ENCODE results near the gene TEX26. TPM values are rescaled to one million over a fixed set of nuclear protein-coding genes. Genes with fewer than 3 reads are reported as not detected.
A peak's percentile ranks its signal among the peaks of the same experiment; 100 is the strongest.

The TEX26 gene
- total RNA-seq, 1 donor from 2014 or later, result not detected

DNA sequence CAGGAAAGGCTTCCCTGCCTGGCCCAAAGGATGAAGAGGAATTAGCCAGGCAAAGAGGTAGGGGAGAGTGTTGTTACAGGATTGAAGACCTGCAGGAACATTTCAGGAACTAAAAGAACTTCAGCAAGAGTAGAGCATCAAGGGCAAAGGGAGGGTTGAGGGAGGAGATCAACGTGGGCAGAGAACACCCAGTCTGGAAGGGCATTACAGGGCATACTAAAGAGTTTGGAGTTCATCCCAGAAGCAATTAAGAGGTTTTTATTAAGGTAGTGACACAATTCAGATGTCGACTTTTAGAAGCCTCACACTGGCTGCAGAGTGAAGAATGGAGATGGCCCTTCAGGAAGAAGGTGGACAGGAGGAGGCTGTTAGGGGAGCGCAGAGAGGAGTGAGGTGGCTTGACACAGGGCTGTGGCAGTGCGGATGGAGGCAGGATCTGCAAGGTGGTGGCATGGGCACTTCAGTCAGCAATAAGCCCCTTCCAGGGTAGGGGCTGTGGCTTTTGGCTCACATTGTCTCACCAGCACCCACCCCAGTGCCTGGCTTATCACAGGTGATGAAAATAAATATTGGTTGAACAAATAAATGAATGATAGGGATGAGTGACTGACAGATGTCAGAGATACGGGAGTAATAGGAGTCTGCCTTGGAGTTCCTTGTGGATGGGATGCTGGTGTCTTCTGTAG is 24.9 kb downstream of the TEX26 start:
- no peak overlapping the region for H3K4me3 Mint-ChIP-seq
- TF ChIP-seq, protein P1, sequence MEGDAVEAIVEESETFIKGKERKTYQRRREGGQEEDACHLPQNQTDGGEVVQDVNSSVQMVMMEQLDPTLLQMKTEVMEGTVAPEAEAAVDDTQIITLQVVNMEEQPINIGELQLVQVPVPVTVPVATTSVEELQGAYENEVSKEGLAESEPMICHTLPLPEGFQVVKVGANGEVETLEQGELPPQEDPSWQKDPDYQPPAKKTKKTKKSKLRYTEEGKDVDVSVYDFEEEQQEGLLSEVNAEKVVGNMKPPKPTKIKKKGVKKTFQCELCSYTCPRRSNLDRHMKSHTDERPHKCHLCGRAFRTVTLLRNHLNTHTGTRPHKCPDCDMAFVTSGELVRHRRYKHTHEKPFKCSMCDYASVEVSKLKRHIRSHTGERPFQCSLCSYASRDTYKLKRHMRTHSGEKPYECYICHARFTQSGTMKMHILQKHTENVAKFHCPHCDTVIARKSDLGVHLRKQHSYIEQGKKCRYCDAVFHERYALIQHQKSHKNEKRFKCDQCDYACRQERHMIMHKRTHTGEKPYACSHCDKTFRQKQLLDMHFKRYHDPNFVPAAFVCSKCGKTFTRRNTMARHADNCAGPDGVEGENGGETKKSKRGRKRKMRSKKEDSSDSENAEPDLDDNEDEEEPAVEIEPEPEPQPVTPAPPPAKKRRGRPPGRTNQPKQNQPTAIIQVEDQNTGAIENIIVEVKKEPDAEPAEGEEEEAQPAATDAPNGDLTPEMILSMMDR (conservative IDR thresholded peaks at IDR 0.05), result no peak
- peaks cover 6% of the 10 kb centered on the region for H3K27me3 Mint-ChIP-seq (ENCODE audit: low read depth)
- H3K9me3 Mint-ChIP-seq, result peaks cover 22% of the 10 kb centered on the region
- no peak for DNase-seq (ENCODE audit: low read depth, low spot score)
- H3K27ac Mint-ChIP-seq (ENCODE audit: unreplicated experiment), result no peak overlapping the region
- peaks cover 10% of the 10 kb centered on the region for H3K36me3 Mint-ChIP-seq (ENCODE audit: low read depth)
- no peaks in the 10 kb centered on the region for H3K4me1 Mint-ChIP-seq

DNA sequence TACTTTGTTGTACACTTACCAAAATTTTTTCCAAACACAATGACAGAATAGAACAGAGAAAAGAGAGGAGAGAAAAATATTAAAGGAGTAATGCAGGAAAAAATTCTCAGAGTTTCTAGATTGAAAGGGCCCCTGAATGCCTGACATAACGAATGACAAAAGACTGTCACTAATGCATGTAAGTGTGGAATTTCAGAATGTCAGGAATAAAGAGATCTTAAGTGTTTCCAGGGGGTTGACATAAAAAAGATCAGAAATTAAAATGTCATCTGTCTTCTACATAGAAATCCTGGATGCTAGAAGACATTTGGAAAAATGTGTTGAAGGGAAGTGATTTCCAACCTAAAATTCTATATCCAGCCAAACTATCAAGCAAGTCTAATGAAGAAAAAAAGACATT is 27.2 kb downstream of the TEX26 start:
- no peak overlapping the region for H3K4me3 Mint-ChIP-seq
- DNase-seq (ENCODE audit: low read depth, low spot score), result no peak
- H3K27me3 Mint-ChIP-seq (ENCODE audit: low read depth), result peaks cover 4% of the 10 kb centered on the region
- no peak overlapping the region for H3K27ac Mint-ChIP-seq (ENCODE audit: unreplicated experiment)
- H3K9me3 Mint-ChIP-seq, result peaks cover 22% of the 10 kb centered on the region
- peaks cover 10% of the 10 kb centered on the region for H3K36me3 Mint-ChIP-seq (ENCODE audit: low read depth)
- H3K4me1 Mint-ChIP-seq, result peaks cover 5% of the 10 kb centered on the region
- TF ChIP-seq, protein P1 (conservative IDR thresholded peaks at IDR 0.05), result no peak

DNA sequence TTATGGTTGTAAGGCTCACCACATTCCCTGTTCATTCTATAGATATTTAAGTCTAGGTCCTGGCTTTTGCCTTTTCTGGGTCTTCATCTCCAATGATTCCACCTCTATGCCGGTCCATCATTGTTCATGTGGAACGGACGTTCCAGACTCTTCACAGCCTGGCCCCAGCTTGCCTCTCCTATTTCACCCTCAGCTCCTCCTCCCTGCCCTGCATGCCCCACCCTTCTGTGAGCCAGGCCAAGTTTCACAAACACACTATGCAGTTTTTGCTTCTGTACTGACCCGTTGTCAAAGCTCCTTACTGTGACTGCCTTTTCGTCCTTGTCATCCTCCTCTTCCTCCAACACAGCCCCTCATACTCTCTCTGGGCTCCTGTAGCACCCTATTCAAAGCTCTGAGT is 31.3 kb downstream of the TEX26 start:
- Mint-ChIP-seq H3K27ac (ENCODE audit: unreplicated experiment) (peak overlapping the region; percentile 7), H3K4me3 (no peak overlapping the region), H3K36me3 (ENCODE audit: low read depth) (peaks cover 6% of the 10 kb centered on the region), H3K27me3 (ENCODE audit: low read depth) (no peaks in the 10 kb centered on the region), H3K9me3 (peaks cover 19% of the 10 kb centered on the region), H3K4me1 (peaks cover 8% of the 10 kb centered on the region)
- TF ChIP-seq, protein P1 (conservative IDR thresholded peaks at IDR 0.05), result no peak
- DNase-seq (ENCODE audit: low read depth, low spot score), result no peak

DNA sequence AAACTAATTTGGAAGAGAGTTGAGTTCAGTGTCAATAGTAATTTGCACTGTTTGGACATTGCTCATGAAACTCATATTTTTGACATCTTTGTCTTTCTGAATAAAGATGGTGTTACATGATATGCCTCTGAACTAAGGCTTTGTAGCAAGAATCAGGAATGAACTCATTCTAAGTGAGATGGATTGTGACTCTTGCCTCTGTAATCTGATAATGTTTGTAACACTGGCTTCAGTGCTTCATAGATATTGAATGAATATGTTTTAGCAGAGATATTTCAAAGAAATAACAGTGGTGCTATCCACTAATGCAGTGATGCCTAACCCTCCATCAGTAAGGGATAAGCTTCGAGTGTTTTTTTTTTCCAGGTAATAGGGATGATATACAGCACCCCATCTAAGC is 32.9 kb downstream of the TEX26 start:
- no peak overlapping the region for H3K27ac Mint-ChIP-seq (ENCODE audit: unreplicated experiment)
- no peak for DNase-seq (ENCODE audit: low read depth, low spot score)
- peaks cover 6% of the 10 kb centered on the region for H3K36me3 Mint-ChIP-seq (ENCODE audit: low read depth)
- TF ChIP-seq, protein P1 (conservative IDR thresholded peaks at IDR 0.05), result no peak
- no peak overlapping the region for H3K4me3 Mint-ChIP-seq
- H3K9me3 Mint-ChIP-seq, result peaks cover 19% of the 10 kb centered on the region
- H3K4me1 Mint-ChIP-seq, result peaks cover 21% of the 10 kb centered on the region
- no peaks in the 10 kb centered on the region for H3K27me3 Mint-ChIP-seq (ENCODE audit: low read depth)

DNA sequence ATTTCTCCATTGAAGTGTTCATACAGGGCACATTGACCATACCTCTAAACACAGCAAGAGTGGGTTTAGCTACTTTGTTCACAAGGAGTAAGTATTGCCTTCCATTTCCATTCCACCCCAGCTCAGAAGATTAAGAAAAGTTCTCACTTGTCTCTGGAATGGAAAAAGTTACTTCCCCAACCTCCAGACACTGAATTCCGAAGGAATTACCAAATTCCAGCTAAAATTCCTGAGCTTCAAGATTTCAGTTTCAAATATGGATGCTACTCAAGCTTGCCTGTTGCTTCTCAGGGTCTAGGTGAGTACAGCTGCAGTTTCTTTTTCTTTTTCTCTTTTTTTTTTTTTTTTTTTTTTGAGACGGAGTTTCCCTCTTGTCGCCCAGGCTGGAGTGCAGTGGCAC is 33.6 kb downstream of the TEX26 start:
- H3K27me3 Mint-ChIP-seq (ENCODE audit: low read depth), result no peaks in the 10 kb centered on the region
- H3K36me3 Mint-ChIP-seq (ENCODE audit: low read depth), result peaks cover 6% of the 10 kb centered on the region
- H3K9me3 Mint-ChIP-seq, result peaks cover 19% of the 10 kb centered on the region
- no peak overlapping the region for H3K27ac Mint-ChIP-seq (ENCODE audit: unreplicated experiment)
- H3K4me1 Mint-ChIP-seq, result peaks cover 21% of the 10 kb centered on the region
- DNase-seq (ENCODE audit: low read depth, low spot score), result no peak
- TF ChIP-seq, protein P1 (conservative IDR thresholded peaks at IDR 0.05), result no peak
- no peak overlapping the region for H3K4me3 Mint-ChIP-seq

Data from neural crest cell (in vitro differentiated cells).